ENCODE measurements around the gene ABCA6.
"Not testable (repeated sequence)": the region's sequence is repeated elsewhere in the genome, so short reads cannot be mapped to it uniquely, and the experiment has no call there.

Gene ABCA6

DNA sequence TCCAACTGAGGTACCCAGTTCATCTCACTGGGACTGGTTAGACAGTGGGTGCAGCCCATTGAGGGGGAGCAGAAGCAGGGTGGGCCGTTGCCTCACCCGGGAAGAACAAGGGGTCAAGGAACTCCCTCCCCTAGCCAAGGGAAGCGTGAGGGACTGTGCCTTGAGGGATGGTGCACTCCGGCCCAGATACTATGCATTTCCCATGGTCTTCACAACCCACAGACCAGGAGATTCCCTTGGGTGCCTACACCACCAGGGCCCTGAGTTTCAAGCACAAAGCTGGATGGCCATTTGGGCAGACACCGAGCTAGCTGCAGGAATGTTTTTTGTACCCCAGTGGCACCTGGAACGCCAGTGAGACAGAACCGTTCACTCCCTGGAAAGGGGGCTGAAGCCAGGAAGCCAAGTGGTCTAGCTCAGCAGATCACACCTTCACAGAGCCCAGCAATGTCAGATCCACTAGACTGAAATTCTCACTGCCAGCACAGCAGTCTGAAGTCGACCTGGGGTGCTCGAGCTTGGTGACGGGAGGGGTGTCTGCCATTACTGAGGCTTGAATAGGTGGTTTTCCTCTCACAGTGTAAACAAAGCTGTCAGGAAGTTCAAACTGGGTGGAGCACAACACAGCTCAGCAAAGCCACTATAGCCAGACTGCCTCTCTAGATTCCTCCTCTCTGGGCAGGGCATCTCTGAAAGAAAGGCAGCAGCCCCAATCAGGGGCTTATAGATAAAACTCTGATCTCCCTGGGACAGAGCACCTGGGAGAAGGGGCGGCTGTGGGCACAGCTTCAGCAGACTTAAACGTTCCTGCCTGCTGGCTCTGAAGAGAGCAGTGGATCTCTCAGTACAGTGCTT lies 71.1 kb downstream of the ABCA6 start:
- not testable (repeated sequence) for DNase-seq

DNA sequence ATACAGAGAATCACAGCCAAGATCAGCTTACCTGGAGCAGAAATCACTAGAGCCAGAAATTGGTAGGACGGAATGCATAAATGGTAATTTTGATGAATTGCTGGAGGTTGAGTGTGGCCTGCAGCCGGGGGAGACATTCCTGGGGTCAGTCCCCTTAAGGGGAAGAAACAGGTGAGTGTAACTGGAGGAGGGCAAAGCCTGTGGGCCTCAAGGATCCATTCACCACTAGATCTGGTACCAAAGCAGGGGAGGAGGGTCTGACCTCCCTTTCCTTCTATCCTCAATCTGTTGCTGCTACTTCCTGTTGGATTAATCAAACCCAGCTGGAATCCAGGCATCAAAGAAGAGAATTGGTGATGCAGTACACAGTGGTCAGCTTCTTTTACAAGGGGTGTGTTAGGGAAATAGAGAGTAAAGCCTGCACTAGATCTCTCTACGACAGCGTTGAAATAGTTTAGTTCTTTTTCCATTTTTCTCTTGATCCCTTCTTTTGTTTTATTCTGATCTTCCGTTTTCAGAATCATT lies 72.4 kb downstream of the ABCA6 start:
- DNase-seq = no peak

DNA sequence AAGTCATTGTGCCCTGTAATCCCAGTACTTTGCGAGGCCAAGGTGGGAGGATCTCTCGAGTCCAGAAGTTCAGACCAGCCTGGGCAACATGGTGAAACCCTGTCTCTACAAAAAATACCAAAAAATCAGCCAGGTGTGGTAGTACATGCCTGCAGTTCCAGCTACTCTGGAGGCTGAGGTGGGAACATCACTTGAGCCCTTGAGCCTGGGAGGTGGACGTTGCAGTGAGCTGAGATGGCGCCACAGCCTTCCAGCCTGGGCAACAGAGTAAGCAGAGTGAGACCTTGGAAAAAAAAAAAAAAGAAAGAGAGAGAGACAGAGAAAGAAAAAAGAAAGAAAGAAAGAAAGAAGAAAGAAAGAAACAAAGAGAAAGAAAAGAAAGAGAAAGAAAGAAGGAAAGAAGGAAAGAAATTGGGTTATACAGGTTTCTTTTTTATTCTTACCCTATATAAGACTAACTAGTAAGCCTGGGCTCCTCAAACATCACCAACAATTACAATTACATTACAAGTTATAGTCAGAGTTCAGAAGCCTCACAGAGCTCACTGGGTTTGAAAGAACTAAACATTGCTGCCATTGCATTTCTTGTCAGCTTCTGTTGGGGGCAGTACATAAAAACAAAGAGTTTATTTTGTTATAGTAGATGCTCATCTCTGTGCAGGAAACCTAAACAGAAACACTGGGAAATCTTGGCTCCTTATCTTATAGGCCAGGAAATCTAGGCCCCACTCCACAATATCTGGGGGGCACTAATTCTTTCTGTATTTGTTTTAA lies 74.2 kb downstream of the ABCA6 start:
- no peak for DNase-seq

DNA sequence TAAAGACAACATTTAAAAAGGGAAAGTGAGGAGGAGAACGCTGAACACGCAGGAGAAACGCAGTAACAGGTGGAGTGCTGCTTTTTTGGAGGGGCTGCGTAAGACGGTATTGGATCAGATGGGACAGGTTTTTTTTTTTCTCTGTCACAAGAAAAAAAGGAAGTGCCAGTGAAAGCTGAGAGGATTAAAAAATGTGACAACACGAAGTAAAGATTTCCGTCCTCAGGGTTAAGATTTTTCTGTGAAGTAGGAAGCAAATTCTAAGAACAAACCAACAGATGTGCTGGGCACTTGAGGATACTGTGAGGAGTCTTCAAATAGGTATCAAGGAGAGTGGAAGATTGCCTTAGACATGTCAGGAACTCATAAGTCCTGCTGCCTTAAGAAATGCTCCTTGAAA lies 75.2 kb downstream of the ABCA6 start:
- DNase-seq = no peak

GRCh38 chr17:69065113-69065512 lies 76.6 kb downstream of the ABCA6 start:
- no peak for DNase-seq

DNA sequence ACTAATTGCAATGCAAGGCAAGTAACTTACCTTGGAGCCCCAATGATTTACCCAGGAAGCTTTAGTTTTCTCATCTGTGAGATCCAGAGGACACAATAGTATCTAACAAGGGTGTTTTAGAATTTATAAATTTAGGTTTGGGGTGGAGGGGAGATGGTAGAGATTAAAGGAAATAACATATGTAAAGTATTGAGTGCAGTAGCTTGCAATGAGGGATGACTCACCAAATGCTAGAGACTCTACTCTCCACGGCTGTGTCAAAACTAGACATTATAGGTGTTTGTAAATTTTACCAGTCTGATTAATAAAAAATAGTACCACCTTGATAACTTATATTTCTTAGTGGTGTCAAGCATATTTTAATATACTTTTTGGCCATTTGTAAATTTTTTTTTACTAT lies 77.2 kb downstream of the ABCA6 start:
- DNase-seq = no peak

DNA sequence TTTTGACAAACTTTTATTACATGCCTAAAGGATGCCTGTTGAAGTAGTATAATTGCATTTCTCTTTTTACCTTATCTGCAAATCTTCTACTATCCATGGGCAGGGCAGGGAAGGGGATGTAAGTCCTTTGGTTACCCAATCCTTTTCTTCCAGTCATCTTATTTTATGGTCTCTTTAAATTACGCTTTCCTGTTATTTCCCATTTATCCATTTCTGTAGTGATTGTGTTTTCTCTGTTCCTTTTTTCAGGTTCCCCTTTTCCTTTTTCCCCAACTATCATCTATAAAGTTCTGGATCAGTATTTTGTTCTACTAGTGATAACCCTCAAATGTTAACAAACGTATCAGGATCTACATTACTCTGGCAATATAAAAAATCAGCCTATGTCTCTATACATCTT lies 77.7 kb downstream of the ABCA6 start:
- DNase-seq = no peak

GRCh38 chr17:69062860-69063581 lies 78.7 kb downstream of the ABCA6 start:
- DNase-seq = no peak

DNA sequence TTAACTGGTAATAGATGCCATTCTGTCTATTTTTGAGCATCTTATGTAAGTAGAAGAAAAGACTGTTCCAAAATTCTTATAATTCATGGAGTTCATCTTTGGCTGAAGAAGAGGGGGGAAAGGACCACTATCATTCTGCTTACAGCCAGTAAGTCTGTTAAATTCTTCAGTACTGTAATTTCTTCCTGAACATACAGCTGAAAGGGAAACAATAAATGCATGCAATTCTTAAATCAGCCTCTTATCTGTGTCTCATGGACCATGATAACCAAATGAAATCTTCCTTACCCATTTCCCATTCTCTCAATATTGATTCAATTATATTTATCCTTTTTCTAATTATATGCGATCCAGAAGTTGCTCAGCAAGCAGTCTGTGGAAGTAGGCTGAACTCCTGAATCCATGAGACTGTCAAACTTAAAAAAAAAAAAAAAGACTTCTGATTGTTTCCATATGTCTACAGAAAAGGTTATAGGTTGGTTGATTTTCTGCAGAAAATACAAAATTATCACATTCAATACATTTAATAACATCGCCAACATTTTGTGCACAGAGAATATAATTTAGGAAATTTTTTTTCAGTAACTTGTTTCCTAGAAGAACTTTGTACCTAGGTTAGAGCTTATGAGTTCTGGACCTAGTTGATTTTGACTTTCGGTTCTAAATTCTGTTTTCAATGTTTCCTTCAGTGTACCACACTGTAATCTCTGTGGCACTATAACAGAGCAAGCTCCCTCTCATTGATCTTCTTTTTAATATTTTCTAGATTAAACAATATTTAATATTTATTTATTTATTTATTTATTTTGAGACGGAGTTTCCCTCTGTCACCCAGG lies 79.8 kb downstream of the ABCA6 start:
- no peak for DNase-seq

GRCh38 chr17:69060822-69061221 lies 80.9 kb downstream of the ABCA6 start, which contains the start of gene ABCA9:
Gene ABCA9, minus strand, starts transcription at chr17:69060927. Its CDS starts 9,801 bp downstream, at chr17:69051126.
- DNase-seq = no peak

- DNase-seq = no peak
Observed at GRCh38 chr17:69059458-69060175, 82.1 kb downstream of the ABCA6 start.

DNA sequence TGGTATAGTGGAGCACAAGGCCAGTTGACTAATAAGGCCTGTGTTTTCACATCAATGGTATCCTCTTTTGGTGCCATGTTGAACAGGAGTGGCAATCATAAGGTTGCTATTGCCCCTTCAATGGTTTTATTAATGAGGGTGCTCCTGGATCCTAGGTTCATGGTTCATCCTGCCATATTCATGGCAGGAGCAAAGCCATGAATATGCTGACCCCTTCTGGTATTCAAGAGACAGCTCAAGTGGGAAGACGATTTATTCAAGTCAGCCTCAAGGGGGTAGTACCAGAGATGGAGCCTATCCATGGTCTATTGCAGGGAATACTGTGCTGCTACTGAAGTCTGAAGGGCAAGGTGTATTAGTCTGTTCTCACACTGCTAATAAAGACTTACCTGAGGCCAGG lies 83.5 kb downstream of the ABCA6 start:
- DNase-seq = no peak

DNA sequence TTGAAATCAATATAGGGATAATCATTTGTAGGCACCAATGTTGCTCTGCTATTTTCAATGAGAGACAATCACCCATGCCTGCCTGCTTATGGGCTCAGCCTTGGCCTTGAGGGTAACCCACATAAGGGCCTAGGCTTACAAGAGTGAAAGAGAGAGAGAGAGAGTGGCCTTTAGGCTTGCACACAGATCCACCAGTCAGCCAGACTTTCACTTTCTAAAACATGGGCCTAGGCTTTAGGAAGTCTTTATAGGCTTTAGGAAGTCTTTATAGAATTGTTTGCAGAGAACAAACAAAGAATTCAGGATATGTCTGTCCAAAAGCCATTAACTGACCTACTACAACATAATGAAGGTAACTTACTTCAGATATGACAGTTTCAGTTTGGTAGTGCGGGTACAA lies 84.4 kb downstream of the ABCA6 start:
- no peak for DNase-seq

GRCh38 chr17:69056179-69056823 lies 85.4 kb downstream of the ABCA6 start:
- no peak for DNase-seq

- DNase-seq = no peak
Observed at GRCh38 chr17:69055334-69055733, 86.4 kb downstream of the ABCA6 start.

DNA sequence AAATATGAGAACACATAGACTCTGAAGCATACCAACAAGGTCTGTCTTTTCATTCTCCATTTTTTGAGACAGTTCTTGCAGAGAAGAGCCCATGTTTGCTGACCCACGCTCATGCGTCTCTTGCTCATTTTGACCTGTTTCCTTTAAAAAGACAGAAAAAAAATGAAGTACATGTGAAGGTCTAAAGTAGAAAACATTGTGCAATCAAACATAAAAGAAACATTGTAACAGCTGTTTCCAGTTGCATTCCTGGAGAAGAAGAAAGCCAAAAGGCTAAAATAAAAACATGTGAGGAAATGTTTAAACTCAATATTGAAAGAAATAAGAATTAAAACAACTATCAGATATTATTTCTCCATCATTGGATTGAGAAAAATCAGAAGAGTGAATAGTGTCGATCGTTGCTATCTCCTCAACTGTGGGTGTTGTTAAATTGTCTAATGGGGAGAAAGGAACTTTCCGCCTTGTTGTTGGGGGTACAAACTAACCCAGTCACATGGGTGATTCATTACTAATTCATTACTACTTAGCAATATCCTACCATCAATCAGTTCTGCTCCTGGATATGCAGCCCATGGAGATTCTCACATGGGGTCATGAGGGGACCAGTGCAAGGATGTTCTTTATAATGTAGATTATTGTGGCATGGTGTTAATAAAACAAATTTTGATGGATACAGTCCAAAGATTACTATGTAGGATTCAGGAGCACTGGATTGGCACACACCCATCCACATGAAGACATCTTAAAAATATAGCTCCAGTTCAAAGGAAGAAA lies 90.5 kb downstream of the ABCA6 start:
- DNase-seq = no peak

GRCh38 chr17:69048634-69049033 lies 93.1 kb downstream of the ABCA6 start:
- DNase-seq = no peak

- no peak for DNase-seq
Observed at GRCh38 chr17:69047368-69048263, 94.1 kb downstream of the ABCA6 start.
